Ramos (cell line): ENCODE data around the gene HDHD5.
"Not testable (repeated sequence)": the region's sequence is repeated elsewhere in the genome, so short reads cannot be mapped to it uniquely, and the experiment has no call there.

Experiments used
- in situ Hi-C: fragments of 300-500 bp; cut with MboI; formaldehyde crosslinking; loops from one replicate; pipeline ENCODE4 v1.14.3; 2022; ENCODE audit warnings: low sequenced_read_pairs; ENCODE audit not compliant: unreplicated experiment

Gene HDHD5

DNA sequence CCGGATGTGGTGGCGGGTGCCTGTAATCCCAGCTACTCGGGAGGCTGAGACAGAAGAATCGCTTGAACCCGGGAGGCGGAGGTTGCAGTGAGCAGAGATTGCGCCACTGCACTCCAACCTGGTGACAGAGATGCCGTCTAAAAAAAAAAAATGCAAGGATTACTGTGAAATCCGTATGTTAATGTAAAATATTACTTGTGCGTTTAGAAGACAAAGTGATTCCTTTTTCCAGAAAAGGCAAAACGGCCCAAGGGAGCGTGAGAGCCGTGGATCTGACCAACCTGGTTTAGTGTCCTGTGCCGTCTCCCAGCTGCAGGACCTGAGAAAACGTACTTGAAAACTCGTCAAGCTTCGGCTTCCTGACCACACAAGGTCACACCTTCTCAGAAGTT, 905 bp downstream of the HDHD5 start:
- in situ Hi-C loops: no loop called here

DNA sequence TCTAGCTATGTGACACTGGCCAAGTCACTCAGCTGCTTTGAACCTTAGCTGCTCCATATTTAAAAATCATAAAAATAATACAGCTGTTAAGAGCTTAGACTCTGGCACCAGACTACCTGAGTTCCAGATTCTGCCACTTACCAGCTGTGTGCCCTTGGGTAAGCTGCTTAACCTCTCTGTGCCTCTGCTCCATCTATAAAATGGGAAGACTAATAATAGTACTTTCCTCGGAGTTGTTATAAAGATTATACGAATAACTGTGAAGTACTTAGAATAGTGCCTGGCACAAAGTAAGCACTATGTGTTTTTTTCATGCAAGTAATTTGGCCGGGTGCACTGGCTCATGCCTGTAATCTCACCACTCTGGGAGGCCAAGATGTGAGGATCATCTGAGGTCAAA, 1.4 kb downstream of the HDHD5 start:
- in situ Hi-C loops: no loop called here

DNA sequence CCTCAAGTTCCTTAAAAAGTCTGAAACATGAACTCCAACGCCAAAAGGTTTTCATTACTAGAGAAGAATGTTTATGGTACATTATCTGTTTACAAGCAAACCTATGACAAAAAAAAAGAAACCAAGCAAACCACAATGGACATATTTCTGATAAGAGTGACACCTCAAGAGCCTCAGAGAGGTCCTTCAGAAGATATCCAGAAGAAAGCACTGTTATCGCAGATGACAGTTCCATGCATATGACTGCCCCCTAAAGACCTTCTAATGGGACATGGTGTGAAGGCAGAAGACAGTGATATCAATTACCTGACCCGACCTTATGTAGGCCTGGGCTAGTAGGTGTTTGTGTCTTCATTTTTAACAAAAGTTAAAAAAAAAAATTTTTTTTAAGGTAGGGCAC, 3.1 kb downstream of the HDHD5 start:
- in situ Hi-C loops: no loop called here

DNA sequence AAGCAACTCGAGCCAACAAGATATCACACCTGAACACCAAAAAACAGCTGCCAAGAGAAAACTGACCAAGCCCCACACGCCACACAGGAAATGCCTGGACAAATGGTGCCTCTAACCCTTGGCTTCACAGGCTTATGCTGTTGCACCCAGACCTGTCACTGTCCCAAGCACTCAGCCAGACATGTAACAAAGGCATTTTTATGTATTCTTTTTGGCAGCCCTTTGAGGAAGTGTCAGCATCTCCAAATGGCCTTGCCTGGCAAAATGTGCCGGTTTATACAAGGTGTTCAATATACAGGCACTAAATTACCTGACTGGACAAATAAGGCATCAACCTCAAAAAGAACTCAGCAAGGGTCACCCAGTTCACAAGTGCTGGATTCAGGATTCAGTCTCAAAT, 6.1 kb downstream of the HDHD5 start:
- in situ Hi-C loops: no loop called here

DNA sequence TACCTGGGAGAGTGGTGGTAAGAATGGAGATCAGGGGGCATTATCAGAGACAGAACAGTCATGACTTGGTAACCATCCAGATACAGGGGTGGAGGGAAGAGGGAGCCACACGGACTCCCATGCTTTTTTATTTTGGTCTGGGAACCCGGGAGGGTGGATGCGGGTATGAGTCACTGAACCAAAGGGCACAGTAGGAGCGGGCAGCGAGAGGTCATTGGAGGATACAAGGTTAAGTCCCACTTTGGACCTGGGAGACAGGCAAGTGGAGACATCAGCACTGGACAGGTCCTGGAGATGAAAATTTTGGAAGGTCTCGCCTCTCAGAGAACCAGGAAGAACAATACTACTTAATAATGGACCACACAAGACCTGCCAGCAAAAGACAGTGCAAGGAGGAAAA, 6.7 kb downstream of the HDHD5 start:
- in situ Hi-C loops: no loop called here

DNA sequence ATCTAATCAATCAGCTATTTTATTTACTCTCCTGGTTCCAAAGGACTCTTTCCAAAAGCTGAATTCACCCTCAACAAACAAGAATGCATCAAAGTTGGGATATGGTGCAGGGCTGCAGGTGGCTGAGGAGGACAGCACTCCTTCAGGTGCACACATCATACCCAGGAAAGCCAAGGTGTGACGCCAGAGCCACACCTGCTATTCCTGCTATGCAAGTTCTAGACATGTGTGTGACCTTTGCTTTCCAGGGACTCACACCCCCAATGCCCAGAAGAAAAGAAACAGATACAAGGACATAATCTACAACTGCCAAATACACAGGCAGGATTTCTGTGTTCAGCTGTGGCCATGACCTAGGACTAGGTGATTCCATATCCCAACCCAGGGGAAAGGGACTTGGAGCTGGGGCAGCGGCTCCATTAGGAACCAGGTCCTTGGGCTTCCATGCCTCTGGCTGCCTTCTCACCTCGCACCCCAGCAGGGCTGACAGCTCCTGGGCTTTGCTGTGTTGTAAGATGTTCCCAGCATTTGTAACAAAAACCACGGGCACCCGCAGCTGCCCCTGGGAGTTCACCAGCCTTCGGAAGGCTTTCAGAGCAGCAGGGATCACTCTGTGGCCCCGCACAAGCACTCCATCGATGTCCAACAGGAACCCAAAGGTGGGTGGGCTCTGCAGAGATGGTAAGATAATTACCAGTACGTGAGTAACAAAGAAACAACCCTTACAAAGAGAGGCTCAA, 9.8 kb downstream of the HDHD5 start:
- in situ Hi-C loops: no loop called here

DNA sequence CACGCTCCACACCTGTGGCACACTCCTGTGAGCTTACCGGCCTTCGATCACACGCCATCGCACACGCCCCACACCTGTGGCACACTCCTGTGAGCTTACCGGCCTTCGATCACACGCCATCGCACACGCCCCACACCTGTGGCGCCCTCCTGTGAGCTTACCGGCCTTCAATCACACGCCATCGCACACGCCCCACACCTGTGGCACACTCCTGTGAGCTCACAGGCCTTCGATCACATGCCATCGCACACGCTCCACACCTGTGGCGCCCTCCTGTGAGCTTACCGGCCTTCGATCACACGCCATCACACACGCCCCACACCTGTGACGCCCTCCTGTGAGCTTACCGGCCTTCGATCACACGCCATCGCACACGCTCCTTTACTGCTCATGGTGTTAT, 11.6 kb downstream of the HDHD5 start:
- in situ Hi-C loops: not testable (repeated sequence)

DNA sequence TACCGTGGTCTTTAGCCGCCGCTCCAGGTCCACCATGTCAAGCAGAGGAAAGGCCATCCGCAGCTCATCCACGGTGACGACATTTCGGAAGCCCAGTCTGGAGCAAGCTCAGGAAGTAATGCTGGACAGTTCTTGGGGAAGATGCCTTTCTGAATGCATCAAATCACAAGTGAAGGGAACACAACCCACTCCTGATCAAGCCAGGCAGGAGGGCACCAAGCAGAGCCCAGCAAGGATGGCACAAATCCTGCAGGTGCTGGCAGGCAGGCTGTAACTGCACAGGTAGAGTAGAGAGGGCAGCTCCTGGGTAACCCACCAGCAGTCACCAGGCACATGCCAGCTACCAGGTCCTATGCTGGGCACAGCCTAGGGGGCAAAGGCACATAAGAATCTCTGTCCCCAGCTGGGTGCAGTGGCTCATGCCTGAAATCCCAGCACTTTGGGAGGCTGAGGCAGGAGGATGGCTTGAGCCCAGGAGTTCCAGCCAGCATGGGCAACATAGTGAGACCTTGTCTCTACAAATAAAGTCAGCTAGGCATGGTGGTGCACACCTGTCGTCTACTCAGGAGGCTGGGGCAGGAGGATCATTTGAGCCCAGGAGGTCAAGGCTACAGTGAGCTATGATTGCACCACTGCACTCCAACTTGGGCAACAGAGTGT, 13.9 kb downstream of the HDHD5 start:
- in situ Hi-C loops: no loop called here

DNA sequence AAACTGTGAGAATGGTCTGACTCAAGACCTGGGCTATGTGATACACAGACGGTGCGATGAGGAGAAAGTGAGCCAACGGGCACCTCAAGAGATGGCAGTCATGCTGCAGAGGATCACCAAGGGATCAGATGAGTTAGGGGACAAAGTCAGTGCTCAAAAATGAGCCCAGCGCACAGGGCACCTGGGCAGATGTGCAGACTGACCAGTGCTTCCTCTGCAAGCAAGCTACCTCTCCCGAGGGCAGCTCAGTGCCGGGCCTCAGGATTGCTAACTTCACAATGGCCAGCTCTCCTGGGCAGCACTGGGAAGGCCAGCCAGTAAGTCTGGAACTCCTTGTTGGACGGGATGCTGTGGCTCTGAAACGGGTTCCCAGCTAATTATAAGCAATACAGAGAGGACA, 15.3 kb downstream of the HDHD5 start:
- in situ Hi-C loops: no loop called here

DNA sequence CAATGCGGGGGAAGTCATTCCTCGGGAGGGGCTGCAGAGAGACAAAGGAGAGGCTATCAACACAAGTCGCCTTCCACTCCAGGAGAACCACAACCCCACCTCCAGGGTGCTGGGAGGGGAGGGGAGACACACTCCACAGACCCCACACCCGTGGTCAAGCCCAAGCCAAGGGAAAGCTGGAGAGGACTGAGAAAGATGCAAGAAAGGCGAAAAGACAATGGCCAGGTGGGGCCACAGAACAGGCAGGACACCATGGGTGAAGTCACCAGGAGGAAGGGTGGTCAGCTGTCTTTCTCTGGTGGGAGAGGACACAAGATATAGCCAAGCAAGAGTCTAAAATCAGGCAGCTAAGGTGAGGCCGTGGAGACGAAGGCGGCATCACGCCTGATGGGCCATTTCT, 16.0 kb downstream of the HDHD5 start:
- in situ Hi-C loops: no loop called here

DNA sequence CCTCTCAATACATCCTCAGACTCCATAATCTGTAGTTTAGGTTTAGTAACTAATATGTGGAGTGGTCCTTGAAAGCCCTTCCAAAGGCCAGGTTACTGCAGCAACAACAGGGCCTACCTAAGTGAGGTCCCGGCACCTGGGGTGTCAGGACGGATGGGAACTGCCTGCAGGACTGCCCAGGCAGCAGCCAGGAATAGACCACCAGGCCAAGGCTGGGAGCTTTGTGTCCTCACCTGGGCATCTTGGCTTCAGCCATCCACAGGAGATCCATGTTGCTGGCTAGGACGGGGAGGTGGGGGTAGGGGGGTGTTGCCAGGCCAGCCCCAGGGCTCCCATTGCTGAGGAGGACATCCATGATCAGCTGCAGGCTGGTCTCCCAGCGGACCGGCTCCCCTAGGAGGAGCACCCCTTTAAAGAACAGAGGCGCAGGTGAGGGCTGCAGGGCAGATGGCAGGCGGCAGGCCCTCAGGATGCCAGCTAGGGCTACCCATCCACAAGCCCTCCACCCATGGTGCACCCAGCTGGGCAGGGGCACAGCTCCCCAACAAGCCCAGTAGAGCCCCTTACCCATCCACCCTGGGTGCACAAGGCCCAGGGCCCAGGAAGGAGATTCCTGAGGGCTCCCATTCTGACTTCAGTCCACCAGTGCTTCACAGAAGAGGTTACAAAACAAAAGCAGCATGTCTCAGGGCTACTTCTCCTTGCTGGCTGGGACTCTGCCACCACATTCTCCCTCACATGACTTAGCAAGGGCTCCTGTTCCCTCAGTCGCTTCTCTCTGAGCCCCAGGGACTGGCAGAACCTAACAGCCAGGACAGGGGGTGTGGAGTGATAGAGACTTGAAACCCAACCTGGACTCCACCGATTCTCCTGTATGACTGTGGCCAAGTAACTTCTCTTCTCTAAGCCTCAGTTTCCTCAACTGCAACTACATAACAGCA, 18.0 kb downstream of the HDHD5 start:
- in situ Hi-C loops: no loop called here

DNA sequence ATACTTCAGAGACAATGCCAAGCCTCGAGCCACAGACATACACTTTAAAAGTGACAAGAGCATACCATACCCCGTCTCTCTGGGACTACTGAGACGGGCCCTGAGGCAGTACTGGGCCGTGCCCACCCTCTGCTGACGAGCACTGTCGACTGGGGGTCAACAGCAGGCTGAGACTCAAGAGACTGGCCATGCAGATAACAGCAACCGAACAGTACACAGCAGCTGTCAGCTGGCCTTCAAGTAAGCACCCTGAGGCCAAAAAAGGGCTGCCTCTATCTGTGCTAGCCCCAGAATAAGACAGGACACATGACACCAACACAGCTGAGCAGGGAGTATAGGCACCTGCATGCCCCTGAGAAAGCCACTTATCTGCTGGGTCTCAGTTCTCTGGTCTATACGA, 19.1 kb downstream of the HDHD5 start:
- in situ Hi-C loops: no loop called here

DNA sequence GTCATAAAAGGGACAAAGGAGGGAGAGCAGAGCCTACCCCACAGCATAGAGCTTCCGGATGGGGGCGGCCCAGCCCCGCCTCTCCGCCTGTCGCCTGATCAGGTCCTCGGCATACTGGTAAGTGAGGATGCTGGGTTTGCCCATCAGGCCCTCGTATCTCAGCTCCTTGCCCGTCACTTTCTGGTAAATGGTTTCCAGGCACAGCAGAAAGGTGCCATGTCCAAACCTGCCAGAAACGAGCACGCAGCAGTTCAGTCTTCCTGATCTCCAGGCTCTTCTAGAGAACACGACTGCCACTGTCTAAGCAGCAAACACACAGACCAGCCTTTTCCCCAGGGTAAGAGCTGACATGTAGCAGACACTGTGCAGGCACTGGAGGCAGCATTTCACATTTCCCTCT, 20.6 kb downstream of the HDHD5 start:
- in situ Hi-C loops: no loop called here

DNA sequence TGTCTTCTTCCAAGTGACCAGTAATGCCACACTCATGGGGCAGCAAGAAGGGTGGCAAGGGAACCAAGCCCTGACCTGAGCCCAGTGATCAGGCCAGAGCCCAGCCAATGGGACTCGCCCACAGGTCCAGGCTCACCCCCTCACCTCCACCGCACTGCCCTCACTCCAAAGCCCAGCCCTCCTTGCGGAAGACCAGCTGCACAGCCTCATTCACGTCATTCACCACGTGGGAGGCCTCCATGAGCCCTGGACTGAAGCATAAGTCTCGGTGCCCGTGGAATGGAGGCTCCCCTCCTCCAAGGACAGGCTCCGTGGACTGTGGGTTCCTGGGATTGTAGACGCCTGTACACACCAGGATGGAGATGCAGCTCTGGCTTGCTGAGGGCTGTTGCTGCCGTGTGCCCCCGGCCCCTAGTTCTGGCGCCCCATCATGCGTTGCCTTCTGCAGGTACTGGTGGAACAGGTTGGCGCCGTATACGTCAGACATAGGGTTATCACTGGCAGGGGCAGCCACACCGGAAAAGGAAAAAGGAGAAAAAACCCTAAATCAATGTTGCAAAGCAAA, 21.1 kb downstream of the HDHD5 start:
- in situ Hi-C loops: no loop called here

DNA sequence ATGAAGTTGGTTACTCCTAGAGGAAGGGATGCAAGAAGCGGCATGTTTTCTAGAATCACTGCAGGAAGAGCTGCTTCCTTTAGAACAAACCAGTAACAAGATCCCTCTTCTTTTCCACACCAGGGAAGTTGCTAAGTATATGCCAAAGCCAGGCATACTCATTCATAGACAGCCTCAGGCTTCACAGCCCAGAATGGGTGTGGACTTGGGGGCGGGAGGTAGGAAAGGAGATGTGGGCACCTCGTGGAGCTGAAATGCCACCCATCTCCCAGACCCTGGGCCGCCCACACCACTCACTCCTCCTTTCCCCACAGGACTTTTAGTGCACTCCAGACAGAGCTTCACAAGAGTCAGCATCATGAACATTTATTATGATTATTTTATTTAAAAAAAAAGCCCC, 21.9 kb downstream of the HDHD5 start:
- in situ Hi-C loops: no loop called here

DNA sequence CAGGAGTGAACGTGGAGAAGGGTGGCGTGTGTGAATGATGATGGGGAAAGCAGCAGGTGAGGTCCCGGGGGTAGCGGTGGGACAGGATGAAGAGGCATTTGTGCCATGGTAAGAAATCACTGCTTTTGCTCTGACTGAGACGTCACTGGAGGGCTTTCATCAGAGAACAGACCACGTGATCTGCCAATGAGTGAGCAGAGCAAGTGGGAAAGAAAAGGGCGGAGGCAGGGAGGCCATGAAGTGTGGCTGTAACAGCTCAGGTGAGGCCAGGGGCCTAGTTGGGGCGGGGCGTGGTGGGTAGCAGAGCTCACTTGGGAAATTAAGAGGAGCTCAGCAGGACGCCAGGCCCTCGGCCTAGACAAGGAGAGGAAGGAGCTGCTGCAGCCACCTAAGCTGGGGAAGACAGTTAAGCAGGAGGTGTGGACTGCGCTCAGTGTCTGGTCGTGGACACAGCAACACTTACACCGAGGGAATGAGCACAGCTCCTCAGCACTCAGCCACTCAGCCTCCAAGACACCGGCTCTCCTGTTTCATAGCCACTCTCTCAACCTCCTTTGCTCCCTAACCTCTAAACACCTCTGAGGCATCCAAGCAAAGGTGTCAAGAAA, 23.8 kb downstream of the HDHD5 start:
- in situ Hi-C loops: no loop called here

DNA sequence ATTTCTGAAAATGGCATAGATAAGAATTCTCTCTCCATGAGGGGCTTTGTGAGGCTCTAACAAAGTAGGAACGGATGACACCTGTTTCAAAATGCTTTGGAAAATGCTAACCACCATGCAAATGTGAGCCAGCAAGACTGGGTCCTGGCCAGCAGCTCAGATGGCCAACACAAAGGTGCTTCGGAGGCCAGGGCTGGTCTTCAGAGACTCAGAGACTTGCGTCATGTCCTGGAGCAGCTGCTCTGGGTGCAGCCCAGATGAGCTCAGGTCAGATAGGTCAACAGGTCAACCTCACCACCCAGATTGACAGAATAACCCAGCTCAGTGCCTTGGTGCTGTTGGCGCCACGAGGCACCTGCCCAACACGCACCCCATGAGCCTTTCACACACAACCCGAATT, 25.9 kb downstream of the HDHD5 start:
- in situ Hi-C loops: no loop called here

DNA sequence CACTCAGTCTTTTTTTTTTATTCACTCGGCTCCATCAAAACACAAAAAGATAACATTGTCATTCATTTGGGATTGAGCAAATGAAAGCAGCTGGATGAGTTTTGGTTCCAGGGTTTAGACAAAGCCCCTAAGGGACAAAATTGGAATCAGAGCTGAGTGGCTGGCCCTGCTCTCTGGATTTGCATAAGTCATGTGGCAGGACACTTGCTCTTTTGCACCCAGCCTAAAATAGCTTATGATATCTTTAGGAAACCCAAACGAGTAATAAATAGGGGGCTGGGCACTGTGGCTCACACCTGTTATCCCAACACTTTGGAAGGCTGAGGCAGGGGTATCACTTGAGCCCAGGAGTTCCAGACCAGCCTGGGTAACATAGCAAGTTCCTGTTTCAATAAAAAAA, 27.0 kb downstream of the HDHD5 start:
- in situ Hi-C loops: no loop called here

DNA sequence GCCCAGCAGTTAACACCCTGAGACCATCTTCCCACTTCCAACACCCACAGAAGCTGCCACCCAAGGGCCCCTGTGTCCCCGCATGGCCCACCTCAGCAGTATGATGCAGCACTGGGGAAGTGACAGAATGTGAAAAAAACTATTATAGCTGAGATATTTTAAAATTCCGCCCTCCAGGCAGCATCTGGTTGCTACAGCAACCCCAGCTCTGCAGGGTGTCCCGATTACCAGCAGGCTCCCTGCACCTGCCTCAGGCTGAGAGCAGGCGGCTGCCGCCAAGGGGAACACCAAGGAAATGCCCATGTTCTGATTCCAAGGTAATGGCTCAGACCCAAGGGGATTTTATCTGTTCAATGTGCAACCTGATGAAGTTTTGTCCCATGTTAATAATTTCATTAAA, 27.4 kb downstream of the HDHD5 start:
- in situ Hi-C loops: no loop called here

DNA sequence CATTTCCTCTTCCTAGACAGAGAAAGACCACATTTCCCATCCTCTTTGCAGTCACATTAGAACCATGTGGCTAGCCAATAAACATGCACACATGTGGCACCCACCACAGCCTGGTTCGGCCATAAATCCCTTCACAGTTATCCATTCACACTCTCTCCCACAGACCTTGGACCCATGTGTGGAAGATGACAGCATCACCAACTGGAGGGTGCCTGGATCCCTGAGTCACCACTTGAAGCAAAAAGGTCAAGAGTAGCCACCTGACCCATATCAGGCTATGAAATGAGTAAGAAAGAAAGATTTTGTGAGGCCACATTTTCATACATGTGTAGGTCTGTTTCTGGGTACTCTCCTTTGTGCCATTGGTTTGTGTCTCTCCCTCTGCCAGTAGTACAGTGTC, 28.9 kb downstream of the HDHD5 start:
- in situ Hi-C loops: no loop called here
